ENCODE results near the gene ZMIZ1. TPM values are rescaled to one million over a fixed set of nuclear protein-coding genes. Genes with fewer than 3 reads are reported as not detected.

Gene ZMIZ1
- total RNA-seq, 1 donor from 2014 or later, result 67.6 TPM

GRCh38 chr10:79310200-79310865 lies 241.6 kb downstream of the ZMIZ1 start:
- intact Hi-C loops (cut with micrococcal nuclease), result no loop called here
- Mint-ChIP-seq H3K4me3 (no peak overlapping the region), H3K27ac (peak overlapping the region; percentile 59), H3K27me3 (ENCODE audit: insufficient read depth) (peaks cover 1% of the 10 kb centered on the region), H3K4me1 (ENCODE audit: low read depth) (peaks cover 12% of the 10 kb centered on the region), H3K9me3 (no peaks in the 10 kb centered on the region), H3K36me3 (ENCODE audit: low read depth) (peaks cover 23% of the 10 kb centered on the region)
- DNase-seq (ENCODE audit: low spot score), result no peak

DNA sequence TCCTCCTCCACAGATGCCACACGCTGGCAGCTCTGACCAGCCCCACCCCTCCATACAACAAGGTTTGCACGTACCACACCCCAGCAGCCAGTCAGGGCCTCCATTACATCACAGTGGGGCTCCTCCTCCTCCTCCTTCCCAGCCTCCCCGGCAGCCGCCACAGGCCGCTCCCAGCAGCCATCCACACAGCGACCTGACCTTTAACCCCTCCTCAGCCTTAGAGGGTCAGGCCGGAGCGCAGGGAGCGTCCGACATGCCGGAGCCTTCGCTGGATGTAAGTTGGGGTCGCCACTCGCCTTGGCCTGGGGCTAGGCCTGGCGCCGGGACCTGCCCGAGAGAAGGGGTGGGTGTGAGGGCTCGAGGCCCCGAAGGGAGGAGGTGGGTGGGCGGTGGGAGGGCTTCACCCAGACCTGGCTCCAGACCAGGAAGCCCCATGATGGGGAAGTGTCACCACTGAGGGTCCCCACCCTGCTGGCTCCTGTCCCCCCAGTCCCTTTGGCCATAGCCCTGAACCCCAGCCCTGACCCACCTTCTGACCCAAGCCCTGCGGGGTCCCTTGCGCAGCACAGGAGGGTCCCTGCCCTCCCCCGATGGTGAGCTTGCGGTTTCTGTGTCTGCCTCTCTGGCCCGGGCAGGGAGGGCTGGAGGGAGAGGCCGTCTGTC lies 242.3 kb downstream of the ZMIZ1 start:
- Mint-ChIP-seq H3K4me1 (ENCODE audit: low read depth) (peaks cover 19% of the 10 kb centered on the region), H3K9me3 (no peaks in the 10 kb centered on the region), H3K27me3 (ENCODE audit: insufficient read depth) (peaks cover 1% of the 10 kb centered on the region), H3K27ac (peak overlapping the region; percentile 59), H3K36me3 (ENCODE audit: low read depth) (peaks cover 28% of the 10 kb centered on the region), H3K4me3 (no peak overlapping the region)
- DNase-seq (ENCODE audit: low spot score), result no peak
- intact Hi-C loops (cut with micrococcal nuclease), result no loop called here

- peaks cover 27% of the 10 kb centered on the region for H3K36me3 Mint-ChIP-seq (ENCODE audit: low read depth)
- H3K27ac Mint-ChIP-seq, result no peak overlapping the region
- no peak for DNase-seq (ENCODE audit: low spot score)
- peaks cover 1% of the 10 kb centered on the region for H3K27me3 Mint-ChIP-seq (ENCODE audit: insufficient read depth)
- H3K4me3 Mint-ChIP-seq, result no peak overlapping the region
- intact Hi-C loops (cut with micrococcal nuclease), result no loop called here
- H3K4me1 Mint-ChIP-seq (ENCODE audit: low read depth), result peaks cover 27% of the 10 kb centered on the region
- H3K9me3 Mint-ChIP-seq, result no peaks in the 10 kb centered on the region
Measured at GRCh38 chr10:79311581-79312407, 243.0 kb downstream of the ZMIZ1 start.

- Mint-ChIP-seq H3K27me3 (ENCODE audit: insufficient read depth) (peaks cover 1% of the 10 kb centered on the region), H3K9me3 (no peaks in the 10 kb centered on the region), H3K27ac (no peak overlapping the region), H3K36me3 (ENCODE audit: low read depth) (peaks cover 22% of the 10 kb centered on the region), H3K4me1 (ENCODE audit: low read depth) (peaks cover 33% of the 10 kb centered on the region), H3K4me3 (no peak overlapping the region)
- intact Hi-C loops (cut with micrococcal nuclease), result no loop called here
- no peak for DNase-seq (ENCODE audit: low spot score)
Measured at GRCh38 chr10:79312601-79313187, 243.9 kb downstream of the ZMIZ1 start.

- intact Hi-C loops (cut with micrococcal nuclease), result no loop called here
- Mint-ChIP-seq H3K27ac (no peak overlapping the region), H3K4me1 (ENCODE audit: low read depth) (peaks cover 36% of the 10 kb centered on the region), H3K9me3 (no peaks in the 10 kb centered on the region), H3K36me3 (ENCODE audit: low read depth) (peaks cover 18% of the 10 kb centered on the region), H3K4me3 (no peak overlapping the region), H3K27me3 (ENCODE audit: insufficient read depth) (peaks cover 1% of the 10 kb centered on the region)
- no peak for DNase-seq (ENCODE audit: low spot score)
Measured at GRCh38 chr10:79313320-79313719, 244.6 kb downstream of the ZMIZ1 start.

- Mint-ChIP-seq H3K9me3 (peaks cover 3% of the 10 kb centered on the region), H3K4me1 (ENCODE audit: low read depth) (peaks cover 43% of the 10 kb centered on the region), H3K36me3 (ENCODE audit: low read depth) (peaks cover 18% of the 10 kb centered on the region), H3K27me3 (ENCODE audit: insufficient read depth) (peaks cover 1% of the 10 kb centered on the region), H3K27ac (peak overlapping the region; percentile 44), H3K4me3 (no peak overlapping the region)
- DNase-seq (ENCODE audit: low spot score), result no peak
- intact Hi-C loops (cut with micrococcal nuclease), result no loop called here
Measured at GRCh38 chr10:79313911-79314439, 245.2 kb downstream of the ZMIZ1 start.

DNA sequence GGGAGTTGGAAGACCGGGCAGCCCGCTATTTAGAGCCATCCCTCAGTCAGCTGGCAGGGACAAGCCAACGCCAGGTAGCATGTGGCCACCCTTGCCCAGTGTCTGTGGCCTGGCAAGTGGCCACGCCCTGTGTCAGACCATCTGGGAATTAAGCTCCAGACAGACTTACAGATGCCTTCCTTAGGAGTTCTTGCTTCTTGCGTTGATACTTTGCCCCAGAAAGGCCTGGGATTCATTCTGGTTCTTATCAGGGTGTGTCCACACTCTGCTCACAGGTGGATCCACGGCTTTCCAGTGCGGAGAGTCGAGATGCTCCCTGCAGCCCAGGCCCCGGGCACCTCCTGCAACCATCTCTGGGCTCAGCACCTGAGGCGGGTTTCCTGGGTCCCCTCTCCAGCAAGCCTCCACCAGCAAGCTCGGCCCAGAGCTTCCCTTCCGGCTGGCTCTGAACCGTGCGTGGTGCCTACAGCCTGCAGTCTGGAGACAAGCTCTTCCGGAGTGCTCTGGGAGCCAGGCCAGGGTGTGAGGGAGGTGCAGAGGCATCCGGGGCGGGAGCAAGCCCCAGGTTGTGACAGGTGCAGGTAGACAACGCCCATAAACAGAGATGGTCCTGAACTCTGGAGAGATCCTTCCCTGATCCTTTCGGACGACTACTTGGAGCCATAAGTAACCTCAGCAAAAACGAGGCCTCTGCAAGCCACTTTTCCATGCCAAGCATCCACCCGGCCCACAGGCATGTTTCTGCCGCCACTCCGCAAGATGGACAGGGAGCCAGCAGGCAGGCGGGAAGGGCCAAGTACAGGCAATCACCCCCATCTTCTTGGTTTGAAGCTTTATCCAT lies 246.2 kb downstream of the ZMIZ1 start:
- intact Hi-C loops (cut with micrococcal nuclease), result no loop called here
- H3K36me3 Mint-ChIP-seq (ENCODE audit: low read depth), result peaks cover 18% of the 10 kb centered on the region
- peaks cover 1% of the 10 kb centered on the region for H3K27me3 Mint-ChIP-seq (ENCODE audit: insufficient read depth)
- peak overlapping the region; percentile 49 for H3K27ac Mint-ChIP-seq
- H3K9me3 Mint-ChIP-seq, result peaks cover 13% of the 10 kb centered on the region
- no peak overlapping the region for H3K4me3 Mint-ChIP-seq
- no peak for DNase-seq (ENCODE audit: low spot score)
- peaks cover 53% of the 10 kb centered on the region for H3K4me1 Mint-ChIP-seq (ENCODE audit: low read depth)

DNA sequence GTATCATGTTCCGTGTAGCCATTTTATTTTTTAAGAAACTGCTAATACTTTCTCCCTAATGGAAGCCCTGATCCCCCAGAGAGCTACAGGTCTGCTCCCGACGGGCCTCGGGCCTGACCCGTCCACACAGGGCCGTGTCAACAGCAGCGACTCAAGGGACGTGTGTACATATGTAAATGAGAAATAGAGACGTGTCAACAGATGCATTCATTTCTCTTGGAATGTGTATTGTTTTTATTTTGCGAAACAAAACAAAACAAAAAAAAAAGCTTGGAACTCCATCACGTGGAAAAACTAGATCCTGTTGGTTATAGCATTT lies 246.8 kb downstream of the ZMIZ1 start:
- intact Hi-C loops (cut with micrococcal nuclease), result no loop called here
- peaks cover 1% of the 10 kb centered on the region for H3K27me3 Mint-ChIP-seq (ENCODE audit: insufficient read depth)
- H3K27ac Mint-ChIP-seq, result peak overlapping the region; percentile 76
- H3K36me3 Mint-ChIP-seq (ENCODE audit: low read depth), result peaks cover 18% of the 10 kb centered on the region
- peaks cover 14% of the 10 kb centered on the region for H3K9me3 Mint-ChIP-seq
- no peak overlapping the region for H3K4me3 Mint-ChIP-seq
- H3K4me1 Mint-ChIP-seq (ENCODE audit: low read depth), result peaks cover 59% of the 10 kb centered on the region
- no peak for DNase-seq (ENCODE audit: low spot score)

DNA sequence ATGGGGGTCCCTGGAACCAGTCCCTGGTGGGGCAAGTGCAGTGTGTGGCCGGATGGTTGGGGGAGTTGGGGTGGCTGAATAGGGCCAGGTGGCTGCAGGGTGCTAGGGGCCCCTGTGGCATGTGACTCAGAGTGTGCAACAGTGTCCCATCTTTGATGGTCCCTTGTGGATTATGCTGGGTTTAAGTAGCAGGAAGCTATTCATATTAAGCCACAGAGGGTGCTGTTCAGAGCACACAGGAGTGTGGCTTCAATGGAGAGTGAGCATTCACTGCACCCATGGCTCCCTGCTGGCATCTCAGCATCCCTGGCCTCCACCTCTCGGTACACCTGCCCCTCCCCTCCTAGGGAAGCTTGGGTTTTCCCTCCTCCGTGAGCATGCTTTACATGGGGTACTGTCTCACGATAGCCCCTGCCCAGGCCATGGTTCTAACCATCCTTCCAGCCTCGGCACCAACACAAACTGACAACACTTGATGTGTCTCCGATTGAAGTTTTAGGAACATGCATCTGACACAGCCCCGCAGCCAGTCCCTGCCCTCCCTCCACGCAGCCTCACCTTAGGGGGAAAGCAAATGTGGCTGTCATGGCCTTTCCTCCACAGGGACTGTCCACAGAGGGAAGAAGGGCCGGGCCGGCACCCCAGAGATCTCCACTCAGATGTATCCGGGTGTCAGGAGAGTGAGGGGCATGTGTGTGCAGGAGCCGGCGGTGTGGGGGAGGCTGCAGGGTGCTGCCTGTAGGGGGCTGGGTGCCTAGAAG lies 248.1 kb downstream of the ZMIZ1 start:
- Mint-ChIP-seq H3K4me1 (ENCODE audit: low read depth) (peaks cover 71% of the 10 kb centered on the region), H3K27me3 (ENCODE audit: insufficient read depth) (no peaks in the 10 kb centered on the region), H3K4me3 (peak overlapping the region; percentile 65), H3K9me3 (peaks cover 14% of the 10 kb centered on the region), H3K27ac (peak overlapping the region; percentile 95), H3K36me3 (ENCODE audit: low read depth) (peaks cover 16% of the 10 kb centered on the region)
- intact Hi-C loops (cut with micrococcal nuclease), result loop anchor here (1.0 to 2.0 kb wide), 6 partner anchors 8 to 249 kb away; partner anchors contain the start of genes PPIF and ZMIZ1
- DNase-seq (ENCODE audit: low spot score), result peak; percentile 34

- H3K27ac Mint-ChIP-seq, result peak overlapping the region; percentile 95
- no peaks in the 10 kb centered on the region for H3K27me3 Mint-ChIP-seq (ENCODE audit: insufficient read depth)
- intact Hi-C loops (cut with micrococcal nuclease), result no loop called here
- H3K9me3 Mint-ChIP-seq, result peaks cover 14% of the 10 kb centered on the region
- H3K4me1 Mint-ChIP-seq (ENCODE audit: low read depth), result peaks cover 84% of the 10 kb centered on the region
- H3K4me3 Mint-ChIP-seq, result peak overlapping the region; percentile 65
- DNase-seq (ENCODE audit: low spot score), result no peak
- peaks cover 15% of the 10 kb centered on the region for H3K36me3 Mint-ChIP-seq (ENCODE audit: low read depth)
Measured at GRCh38 chr10:79318369-79318768, 249.6 kb downstream of the ZMIZ1 start.

DNA sequence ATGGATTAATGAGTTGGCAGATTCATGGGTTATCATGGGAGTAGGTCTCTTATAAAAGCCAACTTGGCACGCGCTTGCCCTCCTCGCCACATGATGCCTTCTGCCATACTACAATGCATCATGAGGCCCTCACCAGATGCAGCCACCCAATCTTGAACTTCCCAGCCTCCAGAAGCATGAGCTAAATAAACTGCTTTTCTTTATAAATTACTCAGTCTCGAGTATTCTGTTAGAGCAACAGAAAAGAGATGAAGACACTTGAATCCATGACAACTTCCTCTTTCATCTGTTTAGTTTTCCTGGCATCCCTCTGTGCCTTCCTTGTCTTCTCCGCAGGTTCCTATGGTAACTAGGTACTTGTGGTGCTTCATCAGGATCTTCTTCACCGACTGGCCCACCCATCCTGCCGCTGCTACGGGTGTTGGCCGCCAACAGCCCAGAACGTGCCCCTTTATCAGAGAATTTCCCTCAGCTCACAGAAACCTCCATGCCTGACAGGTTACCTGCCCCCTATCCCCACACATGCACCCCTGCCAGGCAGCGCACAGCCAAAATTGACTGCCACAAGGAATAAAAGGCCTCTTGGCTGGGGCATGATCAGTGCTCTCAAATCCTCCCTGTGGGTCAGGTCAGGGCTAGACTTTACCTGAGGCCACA lies 250.5 kb downstream of the ZMIZ1 start:
- H3K4me3 Mint-ChIP-seq, result peak overlapping the region; percentile 65

More for the DNA sequence above, 250.5 kb downstream of the ZMIZ1 start:
- no peak for DNase-seq (ENCODE audit: low spot score)
- Mint-ChIP-seq H3K27ac (peak overlapping the region; percentile 95), H3K36me3 (ENCODE audit: low read depth) (peaks cover 14% of the 10 kb centered on the region), H3K9me3 (peaks cover 14% of the 10 kb centered on the region), H3K27me3 (ENCODE audit: insufficient read depth) (no peaks in the 10 kb centered on the region), H3K4me1 (ENCODE audit: low read depth) (peaks cover 90% of the 10 kb centered on the region)
- intact Hi-C loops (cut with micrococcal nuclease), result no loop called here
